GM19328 (cell line): Measurements from ENCODE around the gene FHOD3.

ENCODE experiments used
- ATAC-seq: cut with Tn5 transposase; IDR thresholded peaks from one replicate; pipeline ENCODE4 v1.9.1; 2021; ENCODE audit warnings: mild to moderate bottlenecking, moderate library complexity; ENCODE audit not compliant: unreplicated experiment

FHOD3 gene

GRCh38 chr18:36504928-36505327, 207.4 kb downstream of the FHOD3 start:
- ATAC-seq: no peak

- ATAC-seq: no peak
Measured at GRCh38 chr18:36505665-36506064, 208.2 kb downstream of the FHOD3 start.

GRCh38 chr18:36509646-36510197, 212.2 kb downstream of the FHOD3 start:
- no peak for ATAC-seq

DNA sequence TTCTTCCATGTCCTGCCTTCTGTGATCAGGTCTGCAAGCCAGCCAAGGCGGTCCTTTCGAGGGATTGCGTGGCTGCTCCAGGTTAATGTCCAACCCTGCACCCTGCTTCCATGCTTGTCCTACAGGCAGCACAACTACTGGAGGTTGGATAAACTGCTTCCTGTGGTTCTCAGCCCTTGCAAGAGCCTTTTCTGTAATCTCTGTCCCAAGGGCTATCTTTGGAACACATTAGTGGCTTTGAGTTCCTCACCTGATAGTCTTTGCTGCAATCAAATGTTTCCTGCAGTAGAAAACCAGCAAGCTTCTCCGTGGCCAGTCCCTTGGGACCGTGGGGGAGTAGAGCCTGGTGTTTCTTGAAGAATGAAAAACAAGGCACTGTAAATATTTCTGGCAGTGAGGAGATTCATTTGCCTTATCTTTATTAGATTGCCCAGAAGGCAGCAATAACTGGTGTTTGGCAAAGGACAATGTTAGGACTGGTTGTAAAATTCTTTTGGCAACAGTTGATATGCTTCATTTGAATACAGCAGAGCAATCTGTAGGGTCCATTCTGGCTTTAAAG, 214.4 kb downstream of the FHOD3 start:
- no peak for ATAC-seq

DNA sequence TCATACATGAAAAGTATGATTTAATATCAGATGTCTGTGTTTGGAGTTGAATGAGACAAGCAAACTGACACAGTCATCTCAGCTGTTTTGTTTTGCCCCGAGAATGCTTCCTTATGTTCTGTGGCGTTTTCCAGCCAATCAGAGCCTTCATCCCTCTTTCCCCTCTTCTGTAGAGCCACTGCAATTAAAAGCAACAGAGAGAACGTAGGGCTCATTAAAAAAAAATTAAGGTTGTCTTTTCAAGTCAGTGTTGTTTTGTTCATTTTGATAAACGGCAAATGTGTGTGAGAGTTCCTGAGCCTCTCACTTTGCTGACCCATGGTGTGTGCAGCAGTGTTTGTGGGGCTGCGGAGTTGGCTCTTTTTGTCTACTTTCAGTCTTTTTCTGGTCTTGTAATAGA, 216.0 kb downstream of the FHOD3 start:
- ATAC-seq: no peak

DNA sequence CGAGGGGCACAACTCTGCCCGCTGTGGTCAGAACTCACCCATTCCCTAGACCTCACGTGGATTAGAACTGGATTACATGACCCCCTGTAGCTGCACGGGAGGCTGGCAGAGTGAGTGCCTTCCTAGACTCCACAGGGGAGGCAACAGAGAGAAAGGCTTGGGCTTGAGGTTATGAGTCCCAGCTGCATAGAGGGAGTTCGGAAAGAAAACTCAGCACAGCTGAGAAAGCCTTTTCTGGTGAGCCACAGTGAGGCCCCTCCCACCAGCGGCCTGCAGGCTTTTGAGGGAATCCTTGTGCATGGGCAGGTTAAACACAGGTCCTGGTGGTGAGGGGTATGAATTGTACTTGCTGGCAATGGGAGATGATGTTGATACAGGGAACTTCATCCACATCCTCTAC, 217.3 kb downstream of the FHOD3 start:
- ATAC-seq: no peak

- no peak for ATAC-seq
Measured at GRCh38 chr18:36516258-36516657, 218.7 kb downstream of the FHOD3 start.

DNA sequence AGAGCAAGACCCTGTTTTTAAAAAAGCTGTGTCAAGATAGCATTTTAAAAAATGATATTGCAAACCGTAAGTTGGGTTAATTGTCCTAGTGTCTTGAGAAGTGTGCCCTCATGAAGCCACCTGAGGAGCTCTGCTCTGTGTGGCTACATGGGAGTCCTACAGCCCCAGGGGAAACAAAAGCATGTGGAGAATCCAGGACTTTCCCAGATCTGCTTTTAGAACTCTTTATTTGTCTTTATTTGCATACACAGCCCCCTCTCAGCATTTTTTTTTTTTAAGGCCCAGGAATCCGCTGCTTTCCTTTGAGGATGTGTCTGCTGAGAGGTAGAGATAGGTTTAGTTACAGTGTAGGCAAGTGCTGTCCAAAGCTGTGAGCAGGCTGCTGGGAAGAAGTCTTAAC, 219.2 kb downstream of the FHOD3 start:
- no peak for ATAC-seq

- no peak for ATAC-seq
Measured at GRCh38 chr18:36518839-36519238, 221.3 kb downstream of the FHOD3 start.

DNA sequence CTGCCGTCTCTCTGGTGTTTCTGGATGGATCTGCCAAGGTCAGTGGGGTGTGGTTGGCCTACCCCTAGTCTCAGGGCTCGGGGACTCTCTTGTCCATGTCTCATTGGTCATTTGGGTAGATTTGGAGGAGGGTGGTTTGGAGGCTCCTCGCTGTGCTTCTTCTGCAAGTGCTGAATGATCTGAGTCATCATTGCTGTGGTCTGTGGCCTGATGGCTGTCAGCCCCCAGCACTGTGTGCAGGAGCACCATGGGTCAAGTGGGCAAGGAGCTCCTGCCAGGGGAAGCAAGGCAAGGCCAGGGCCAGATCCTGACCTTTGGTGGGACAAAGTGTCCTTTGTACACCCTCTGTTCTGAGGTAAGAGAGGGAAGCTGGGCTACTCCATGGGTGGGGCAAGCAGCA, 221.8 kb downstream of the FHOD3 start:
- ATAC-seq: no peak

GRCh38 chr18:36522509-36522908, 225.0 kb downstream of the FHOD3 start:
- no peak for ATAC-seq

- no peak for ATAC-seq
Measured at GRCh38 chr18:36525913-36526312, 228.4 kb downstream of the FHOD3 start.

- ATAC-seq: no peak
Measured at GRCh38 chr18:36526611-36527010, 229.1 kb downstream of the FHOD3 start.

- no peak for ATAC-seq
Measured at GRCh38 chr18:36527051-36527450, 229.5 kb downstream of the FHOD3 start.

GRCh38 chr18:36527740-36528455, 230.4 kb downstream of the FHOD3 start:
- no peak for ATAC-seq

- ATAC-seq: no peak
Measured at GRCh38 chr18:36529747-36530146, 232.2 kb downstream of the FHOD3 start.

DNA sequence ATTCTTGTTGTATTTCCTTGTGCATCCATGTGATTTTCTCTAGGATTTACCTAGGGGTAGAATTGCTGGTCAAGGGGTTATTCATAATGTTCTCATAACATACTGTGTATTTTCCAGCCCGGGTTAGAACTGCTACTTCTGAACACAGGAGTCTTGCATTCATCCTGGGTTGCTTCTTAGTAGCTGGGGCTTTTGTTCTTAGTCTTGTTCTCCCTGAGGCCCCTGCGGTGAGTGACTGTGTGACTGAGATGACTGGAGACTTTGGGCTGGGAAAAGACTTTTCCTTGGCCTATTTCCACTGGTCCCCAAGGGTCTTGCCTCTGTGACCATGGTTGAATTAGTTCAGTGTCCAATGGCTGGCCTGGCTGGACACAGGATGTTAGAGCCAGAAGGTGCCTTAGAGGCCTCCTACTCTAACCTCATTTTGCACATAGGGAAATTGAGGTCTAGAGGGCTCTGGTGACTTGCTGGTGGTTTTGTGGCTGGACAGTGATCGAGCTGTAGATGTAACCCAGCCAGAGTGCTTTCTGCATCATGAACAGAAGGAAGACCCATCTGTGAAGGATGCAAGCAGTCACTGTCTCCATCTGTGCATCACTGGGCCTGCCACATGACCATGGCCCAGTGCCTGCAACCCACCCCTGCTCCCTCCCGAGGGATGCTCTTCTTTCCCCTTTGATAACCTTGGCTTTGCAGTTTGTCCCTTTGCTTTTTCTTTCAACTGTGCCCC, 233.3 kb downstream of the FHOD3 start:
- ATAC-seq: no peak

DNA sequence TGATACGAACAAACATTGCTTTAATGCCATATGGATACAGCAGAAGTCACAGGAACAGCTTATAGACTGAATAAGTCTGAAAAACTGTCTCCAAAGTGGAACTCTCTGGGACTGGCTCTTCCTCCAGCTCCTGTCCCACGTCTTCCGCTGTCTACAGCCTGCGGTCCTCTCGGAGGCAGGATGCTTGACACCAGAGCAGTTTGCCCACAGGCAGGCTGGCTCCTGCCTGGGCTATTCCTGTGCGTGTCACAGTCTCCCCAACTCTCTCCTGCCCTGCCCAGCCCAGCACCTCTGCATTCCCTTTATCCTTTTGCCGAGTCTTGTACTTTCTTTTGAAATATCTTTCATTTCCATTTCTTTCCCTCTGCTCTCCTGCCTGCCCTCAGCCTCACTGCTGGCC, 234.1 kb downstream of the FHOD3 start:
- no peak for ATAC-seq

DNA sequence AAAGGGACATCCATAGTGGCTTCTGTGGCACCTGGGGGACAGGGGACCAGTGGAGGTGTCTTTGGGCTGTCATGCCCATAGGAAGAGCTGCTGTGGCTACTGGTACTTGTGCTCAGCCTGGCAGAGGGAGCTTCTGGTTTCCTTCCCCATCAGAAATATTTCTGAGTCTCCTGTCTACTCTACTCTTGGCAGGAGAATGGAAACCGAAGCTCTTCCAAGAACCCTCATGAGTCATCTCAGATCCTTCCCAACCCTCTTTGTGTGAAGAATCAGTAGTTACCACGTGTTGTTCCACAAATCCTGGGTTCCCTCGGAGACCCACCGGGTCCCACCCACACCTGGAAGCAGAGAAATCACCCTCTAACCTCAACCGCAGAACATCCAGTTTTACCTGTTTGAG, 234.9 kb downstream of the FHOD3 start:
- no peak for ATAC-seq

DNA sequence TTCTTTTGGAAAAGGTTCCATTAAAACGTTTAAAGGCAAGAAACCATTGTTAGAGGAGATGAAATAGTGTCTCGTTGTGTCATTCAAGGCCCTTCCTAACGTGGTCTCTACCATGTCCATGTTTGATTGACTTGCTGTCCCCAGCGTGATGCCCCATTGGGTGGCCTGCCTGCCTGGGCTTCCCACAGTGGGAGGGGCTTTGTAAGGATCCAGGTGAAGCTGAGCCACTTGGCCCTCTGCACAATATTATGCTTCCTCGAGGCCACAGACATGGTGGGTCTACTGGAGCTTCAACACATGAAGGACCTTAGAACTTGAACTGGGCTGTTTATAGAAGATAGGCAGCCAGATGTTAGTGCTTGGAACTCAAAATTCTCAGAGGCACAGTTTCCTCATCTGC, 235.3 kb downstream of the FHOD3 start:
- ATAC-seq: no peak

DNA sequence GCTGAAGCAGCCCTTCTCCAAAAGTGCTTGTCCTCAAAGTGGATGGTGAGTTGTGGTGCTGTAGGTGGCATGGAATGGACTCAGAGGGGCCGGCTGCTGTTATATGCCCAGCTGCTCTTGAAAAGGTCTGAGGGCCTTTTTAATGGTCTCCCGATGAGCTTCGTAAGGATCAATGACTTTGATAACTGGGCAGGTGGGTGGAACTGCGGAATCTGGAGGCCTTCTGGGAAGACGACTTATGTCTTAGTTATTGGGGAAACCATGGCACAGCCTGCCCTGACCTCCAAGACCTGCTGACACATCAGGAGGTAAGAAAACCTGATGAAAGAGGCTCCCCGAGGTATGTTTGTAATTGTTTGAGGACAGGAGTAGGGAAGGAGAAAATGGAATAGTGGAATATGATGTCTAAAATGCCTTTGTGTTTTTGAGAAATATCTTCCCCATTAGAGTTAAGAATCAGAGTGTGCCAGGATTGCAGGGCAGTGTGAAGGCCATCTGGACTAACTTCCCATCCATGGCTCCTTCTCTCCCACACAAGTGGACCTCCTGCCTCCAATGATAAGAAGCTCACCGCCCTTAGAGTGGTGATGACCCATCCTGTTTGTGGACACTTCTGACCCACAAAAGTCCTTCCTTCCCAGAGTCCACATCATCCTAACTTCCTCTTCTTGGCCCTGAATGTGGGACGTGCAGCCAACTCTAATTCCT, 236.1 kb downstream of the FHOD3 start:
- ATAC-seq: no peak
